GM21447 (cell line): ENCODE measurements around the gene OSBPL8.
A peak's percentile ranks its signal among the peaks of the same experiment; 100 is the strongest.
"Not testable (repeated sequence)": the region's sequence is repeated elsewhere in the genome, so short reads cannot be mapped to it uniquely, and the experiment has no call there.

Experiments
- ATAC-seq: cut with Tn5 transposase; IDR thresholded peaks from one replicate; pipeline ENCODE4 v1.9.1; 2021; ENCODE audit not compliant: unreplicated experiment

Gene OSBPL8

GRCh38 chr12:76529226-76529918 is 30.2 kb downstream of the OSBPL8 start:
- ATAC-seq: no peak

GRCh38 chr12:76523408-76523807 is 36.2 kb downstream of the OSBPL8 start:
- ATAC-seq: no peak

- ATAC-seq: no peak
These were observed 39.2 kb downstream of the OSBPL8 start for GRCh38 chr12:76520348-76520747.

GRCh38 chr12:76519538-76519937 is 40.0 kb downstream of the OSBPL8 start:
- no peak for ATAC-seq

- ATAC-seq: no peak
These were observed 40.9 kb downstream of the OSBPL8 start for GRCh38 chr12:76518699-76519098.

GRCh38 chr12:76515271-76515670 is 44.3 kb downstream of the OSBPL8 start:
- no peak for ATAC-seq

GRCh38 chr12:76511116-76511716 is 48.4 kb downstream of the OSBPL8 start:
- ATAC-seq: peak; percentile 90

GRCh38 chr12:76508128-76508980 is 51.2 kb downstream of the OSBPL8 start:
- ATAC-seq: no peak

- ATAC-seq: no peak
These were observed 53.4 kb downstream of the OSBPL8 start for GRCh38 chr12:76506149-76506548.

GRCh38 chr12:76505050-76505449 is 54.5 kb downstream of the OSBPL8 start:
- no peak for ATAC-seq

- no peak for ATAC-seq
These were observed 55.0 kb downstream of the OSBPL8 start for GRCh38 chr12:76504606-76505005.

GRCh38 chr12:76503957-76504356 is 55.6 kb downstream of the OSBPL8 start:
- ATAC-seq: no peak

GRCh38 chr12:76501390-76501789 is 58.2 kb downstream of the OSBPL8 start:
- no peak for ATAC-seq

- ATAC-seq: not testable (repeated sequence)
These were observed 60.4 kb downstream of the OSBPL8 start for GRCh38 chr12:76499136-76499535.

GRCh38 chr12:76495556-76495955 is 64.0 kb downstream of the OSBPL8 start:
- no peak for ATAC-seq

GRCh38 chr12:76491292-76491691 is 68.3 kb downstream of the OSBPL8 start:
- no peak for ATAC-seq

GRCh38 chr12:76490763-76491162 is 68.8 kb downstream of the OSBPL8 start:
- ATAC-seq: no peak

- no peak for ATAC-seq
These were observed 69.8 kb downstream of the OSBPL8 start for GRCh38 chr12:76489737-76490136.

GRCh38 chr12:76486011-76486410 is 73.6 kb downstream of the OSBPL8 start:
- no peak for ATAC-seq

GRCh38 chr12:76480796-76481195 is 78.8 kb downstream of the OSBPL8 start:
- ATAC-seq: no peak

- no peak for ATAC-seq
These were observed 81.5 kb downstream of the OSBPL8 start for GRCh38 chr12:76478045-76478444.

- ATAC-seq: not testable (repeated sequence)
These were observed 86.7 kb downstream of the OSBPL8 start for GRCh38 chr12:76472862-76473261.
